ENCODE data around the gene SLC25A19. TPM values are rescaled to one million over a fixed set of nuclear protein-coding genes. Genes with fewer than 3 reads are reported as not detected.

Gene SLC25A19
- total and polyA plus RNA-seq, 9 of the 15 experiments (the other 6 are each of a cell fraction or from before 2014, with no cell fraction given) = 33.4 to 76.6 (median 55.3) TPM

GRCh38 chr17:75267411-75268232 is 21.6 kb downstream of the SLC25A19 start (continued):
- TF ChIP-seq SFPQ (IDR thresholded peaks at IDR 0.05; ENCODE audit: low read depth, low read length) (no peak), ZNF134 (CRISPR knock-in tag; conservative IDR thresholded peaks at IDR 0.05) (no peak), POLR2G (IDR thresholded peaks at IDR 0.05; ENCODE audit: low read depth, low read length) (peak; percentile 59), GATA2 (CRISPR knock-in tag; IDR thresholded peaks at IDR 0.05) (peak; percentile 93), E2F6 (IDR thresholded peaks at IDR 0.05; ENCODE audit: borderline replicate concordance in 1 of 2, extremely low read depth in 1 of 2, insufficient read depth in 1 of 2, insufficient read length in 1 of 2, low read depth in 1 of 2, low read length in 1 of 2, poor library complexity in 1 of 2, severe bottlenecking in 1 of 2) (peak in 1 of 2 experiments; percentile 12), ZBTB33 (CRISPR knock-in tag; IDR thresholded peaks at IDR 0.05) (peak; percentile 75), NRF1 (conservative IDR thresholded peaks at IDR 0.05 in 1 of 2, IDR thresholded peaks at IDR 0.05 in 1 of 2) (peak; percentile 64 to 70), SRF (CRISPR knock-in tag; IDR thresholded peaks at IDR 0.05) (peak in 1 of 2 experiments; percentile 72; a peak in 1 of 4 replicates), TOE1 (IDR thresholded peaks at IDR 0.05; ENCODE audit: borderline replicate concordance) (peak; percentile 18; the same call in 1 of the 2 replicates), TOE1 (CRISPR knock-in tag; IDR thresholded peaks at IDR 0.05; ENCODE audit: borderline replicate concordance, low read depth) (no peak), SIRT6 (IDR thresholded peaks at IDR 0.05; ENCODE audit: low read depth, low read length) (peak; percentile 47), NCOA2 (IDR thresholded peaks at IDR 0.05; ENCODE audit: partially characterized antibody in 2 of 2) (no peak), ARID4B (CRISPR knock-in tag; IDR thresholded peaks at IDR 0.05) (peak; percentile 52; the same call in 1 of the 2 replicates), ATF7 (IDR thresholded peaks at IDR 0.05) (peak; percentile 37; the same call in 1 of the 2 replicates), HDAC1 (IDR thresholded peaks at IDR 0.05) (0 out of 4 replicates have a peak, but pooled peaks of 1 of the 2 experiments have one; percentile 17), XRCC3 (IDR thresholded peaks at IDR 0.05) (no peak)
